IMR-90 (cell line): ENCODE data around the gene COL25A1. TPM values are rescaled to one million over a fixed set of nuclear protein-coding genes. Genes with fewer than 3 reads are reported as not detected.

Experiments used
- ATAC-seq: fragments of 200-7000 bp; cut with Tn5 transposase; 2 replicates; pipeline ENCODE4 v1.9.1; 2020; ENCODE audit warnings: low read depth, mild to moderate bottlenecking, moderate library complexity
- BruUV-seq: library from RNA; stranded (reverse); fragments of 400-500 nt; replicated peaks from 2 replicates; lab custom pipeline; 2021; lab: Mats Ljungman, UMichigan
- CTCF ChIA-PET: fragments of 300-600 bp; formaldehyde crosslinking; extraction: SDS; loops from one replicate; lab custom pipeline; 2021; ENCODE audit warnings: antibody characterized with exemption; lab: Yijun Ruan, JAX
- POLR2A ChIA-PET: fragments of 300-600 bp; sonication (Branson Sonifier 250); formaldehyde crosslinking; loops from one replicate; lab custom pipeline; 2022; ENCODE audit warnings: antibody characterized with exemption; ENCODE audit not compliant: unreplicated experiment; lab: Charles Lee
- DNase-seq: peaks from one replicate; pipeline ENCODE4 v3.0.0; 2013
- H2AFZ ChIP-seq: replicated peaks from 2 replicates; pipeline ENCODE3; 2013; ENCODE audit warnings: low read length, mild to moderate bottlenecking; ENCODE audit not compliant: poor library complexity
- H2AK5ac ChIP-seq: 2 replicates; pipeline ENCODE4 v1.6.1; 2013; ENCODE audit warnings: low read depth, low read length, inconsistent platforms
- H2AK9ac ChIP-seq: replicated peaks from 2 replicates; pipeline ENCODE3; 2013; ENCODE audit warnings: mild to moderate bottlenecking, low read depth, low read length, moderate library complexity; ENCODE audit not compliant: poor library complexity
- H2BK120ac ChIP-seq: 2 replicates; pipeline ENCODE4 v1.6.1; 2013; ENCODE audit warnings: low read depth, low read length, inconsistent platforms
- H2BK15ac ChIP-seq: 3 replicates; pipeline ENCODE4 v1.6.1; 2013; ENCODE audit warnings: low read depth, low read length, inconsistent platforms
- H2BK20ac ChIP-seq: 2 replicates; pipeline ENCODE4 v1.6.1; 2013; ENCODE audit warnings: low read depth, mild to moderate bottlenecking, inconsistent platforms, low read length, moderate library complexity
- H2BK5ac ChIP-seq: 2 replicates; pipeline ENCODE4 v1.6.1; 2013; ENCODE audit warnings: mild to moderate bottlenecking, low read depth, low read length, inconsistent platforms; ENCODE audit not compliant: poor library complexity, severe bottlenecking
- H3K14ac ChIP-seq: replicated peaks from 2 replicates; pipeline ENCODE4 v1.6.1; 2013; ENCODE audit warnings: low read depth, low read length, inconsistent platforms
- H3K18ac ChIP-seq: 2 replicates; pipeline ENCODE4 v1.6.1; 2013; ENCODE audit warnings: low read depth, low read length, control low read depth
- H3K23ac ChIP-seq: 2 replicates; pipeline ENCODE4 v1.6.1; 2013; ENCODE audit warnings: low read depth, low read length, inconsistent platforms
- H3K27ac ChIP-seq: 2 replicates; pipeline ENCODE4 v1.5.1; 2013; ENCODE audit warnings: mild to moderate bottlenecking, control low read depth, low read length; ENCODE audit not compliant: insufficient read depth
- H3K27me3 ChIP-seq: 2 replicates; pipeline ENCODE4 v1.6.1; 2013; ENCODE audit warnings: low read length; ENCODE audit not compliant: control insufficient read depth, insufficient read depth
- H3K36me3 ChIP-seq: 2 replicates; pipeline ENCODE4 v1.6.1; 2013; ENCODE audit warnings: low read length, mixed read lengths; ENCODE audit not compliant: control insufficient read depth, insufficient read depth
- H3K4ac ChIP-seq: 2 replicates; pipeline ENCODE4 v1.6.1; 2013; ENCODE audit warnings: low read depth, low read length, inconsistent platforms
- H3K4me1 ChIP-seq: 2 replicates; pipeline ENCODE4 v1.6.1; 2013; ENCODE audit warnings: low read length, mixed read lengths; ENCODE audit not compliant: control insufficient read depth, insufficient read depth
- H3K4me2 ChIP-seq: 2 replicates; pipeline ENCODE4 v1.6.1; 2013; ENCODE audit warnings: low read depth, mild to moderate bottlenecking, control low read depth, low read length, moderate library complexity
- H3K4me3 ChIP-seq: 2 replicates; pipeline ENCODE4 v1.5.1; 2013; ENCODE audit warnings: low read depth, mild to moderate bottlenecking, control low read depth, low read length, moderate library complexity; ENCODE audit not compliant: insufficient read depth
- H3K56ac ChIP-seq: 2 replicates; pipeline ENCODE4 v1.6.1; 2013; ENCODE audit warnings: low read length, inconsistent platforms; ENCODE audit not compliant: insufficient read depth; ENCODE audit errors: extremely low read depth
- H3K79me1 ChIP-seq, 2 experiments: 2 replicates each; pipeline ENCODE4 v1.6.1; 2013; ENCODE audit warnings: low read length in 2 of 2, inconsistent platforms in 1 of 2, low read depth in 1 of 2
- H3K9ac ChIP-seq: 2 replicates; pipeline ENCODE4 v1.6.1; 2013; ENCODE audit warnings: low read depth, low read length, control low read depth
- H3K9me1 ChIP-seq: 2 replicates; pipeline ENCODE4 v1.6.1; 2013; ENCODE audit warnings: low read length, inconsistent platforms; ENCODE audit not compliant: insufficient read depth
- H3K9me3 ChIP-seq: 2 replicates; pipeline ENCODE4 v1.6.1; 2013; ENCODE audit warnings: low read length; ENCODE audit not compliant: control insufficient read depth, insufficient read depth
- H4K20me1 ChIP-seq: 2 replicates; pipeline ENCODE4 v1.6.1; 2013; ENCODE audit warnings: low read length, inconsistent platforms; ENCODE audit not compliant: insufficient read depth
- H4K5ac ChIP-seq: 2 replicates; pipeline ENCODE4 v1.6.1; 2013; ENCODE audit warnings: mild to moderate bottlenecking, low read depth, low read length, control low read depth
- H4K8ac ChIP-seq, 2 experiments: 2 replicates each; pipeline ENCODE4 v1.6.1; 2013; ENCODE audit warnings: low read depth in 2 of 2, low read length in 2 of 2, control low read depth in 1 of 2, inconsistent platforms in 1 of 2
- H4K91ac ChIP-seq: 2 replicates; pipeline ENCODE4 v1.6.1; 2013; ENCODE audit warnings: low read depth, low read length, inconsistent platforms; ENCODE audit not compliant: insufficient read depth
- CHD1 ChIP-seq: IDR thresholded peaks from 2 replicates; pipeline ENCODE4 v1.6.1; 2012; ENCODE audit warnings: low read depth, low read length, improper control_type of control experiment
- CTCF ChIP-seq: conservative IDR thresholded peaks from 2 replicates; pipeline ENCODE4 v1.5.1; 2012; ENCODE audit warnings: mild to moderate bottlenecking, low read depth, low read length, improper control_type of control experiment
- ELK1 ChIP-seq: fragments of 150-350 bp; IDR thresholded peaks from 2 replicates; pipeline ENCODE4 v1.6.1; 2016; ENCODE audit warnings: low read depth, mild to moderate bottlenecking, low read length, moderate library complexity, borderline replicate concordance
- MXI1 ChIP-seq: IDR thresholded peaks from 2 replicates; pipeline ENCODE4 v1.6.1; 2012; ENCODE audit warnings: low read depth, mild to moderate bottlenecking, low read length, moderate library complexity, borderline replicate concordance
- RAD21 ChIP-seq: IDR thresholded peaks from 2 replicates; pipeline ENCODE4 v1.6.1; 2012; ENCODE audit warnings: low read length, improper control_type of control experiment
- SMC3 ChIP-seq: fragments of 150-350 bp; IDR thresholded peaks from 2 replicates; pipeline ENCODE4 v1.6.1; 2016; ENCODE audit warnings: low read depth, mild to moderate bottlenecking, antibody characterized with exemption, low read length, moderate library complexity
- USF2 ChIP-seq: fragments of 150-350 bp; IDR thresholded peaks from 2 replicates; pipeline ENCODE4 v1.6.1; 2017; ENCODE audit warnings: mild to moderate bottlenecking, antibody characterized with exemption, low read length, low read depth
- WGBS, 2 experiments: methylation state at CpG; one replicate each; pipeline versions ENCODE4 v1.1.5 to v1.1.7; 2013; ENCODE audit warnings: missing lambda C conversion rate in 2 of 2; ENCODE audit not compliant: insufficient read length in 1 of 2; ENCODE audit errors: extremely low coverage in 2 of 2; 5-methylcytosine and 5-hydroxymethylcytosine counted together
- dilution Hi-C: fragments of 300-500 bp; cut with HindIII; formaldehyde crosslinking; loops from one replicate; pipeline ENCODE4 v1.14.3; 2018; ENCODE audit warnings: low sequenced_read_pairs; ENCODE audit not compliant: unreplicated experiment
- in situ Hi-C: fragments of 300-500 bp; cut with MboI; formaldehyde crosslinking; loops from 3 replicates; pipeline ENCODE4 v1.14.3; 2019; ENCODE audit warnings: low sequenced_read_pairs, inconsistent platforms, mixed read lengths
- intact Hi-C: fragments of 100-400 bp; cut with micrococcal nuclease; formaldehyde crosslinking; loops from 2 replicates; pipeline ENCODE4 v1.10.0; 2022
- polyA plus RNA-seq, 3 experiments: library from polyadenylated mRNA; depleted of rRNA; stranded (reverse); fragments of >200 nt; gene quantifications; 2 replicates each; pipeline ENCODE4 v1.2.3, GENCODE V29; 2012; ENCODE audit warnings: low replicate concordance in 1 of 3
- total RNA-seq: library from RNA; depleted of rRNA; stranded (reverse); fragments of >200 nt; gene quantifications from 2 replicates; pipeline ENCODE4 v1.2.3, GENCODE V29; 2012

COL25A1 gene
- total and polyA plus RNA-seq, 2 of the 4 experiments (the other 2 are of a cell fraction), result under 0.01 to 0.05 TPM

- no peak for DNase-seq
- H3K4ac ChIP-seq, result no peak overlapping the region
- no peak overlapping the region for H3K4me3 ChIP-seq
- no peaks in the 10 kb centered on the region for H3K4me1 ChIP-seq
- no peak overlapping the region for H2AK5ac ChIP-seq
- BruUV-seq, result no TSS peak
- no peaks in the 10 kb centered on the region for H3K9me1 ChIP-seq
- H2BK120ac ChIP-seq, result no peak overlapping the region
- H2BK15ac ChIP-seq, result no peak overlapping the region
- H3K4me2 ChIP-seq, result no peak overlapping the region
- no peak for TF ChIP-seq MXI1
- no peak for TF ChIP-seq CTCF
- no peak for TF ChIP-seq RAD21
- no peak for TF ChIP-seq ELK1
- no peak for TF ChIP-seq USF2
- no peak for TF ChIP-seq SMC3
- no peak for TF ChIP-seq CHD1
- ChIA-PET POLR2A (no interaction called here), CTCF (interaction anchor here (0.6 kb wide), 2 partner anchors 9 to 127 kb away, joined by 3 read pairs; no protein-coding TSS in a partner anchor)
- no peaks in the 10 kb centered on the region; the same call in none of the 2 replicates for H3K27me3 ChIP-seq
- intact Hi-C loops, result no loop called here
- no peaks in the 10 kb centered on the region for H4K20me1 ChIP-seq
- H3K23ac ChIP-seq, result no peak overlapping the region
- no peak overlapping the region for H2BK20ac ChIP-seq
- H4K91ac ChIP-seq, result no peak overlapping the region
- H2BK5ac ChIP-seq, result no peak overlapping the region
- no peak for ATAC-seq
- no peak overlapping the region for H3K18ac ChIP-seq
- no peaks in the 10 kb centered on the region for H3K36me3 ChIP-seq
- no peak overlapping the region for H3K9ac ChIP-seq
- H3K9me3 ChIP-seq, result no peaks in the 10 kb centered on the region
- H2AFZ ChIP-seq, result no peak overlapping the region
- no peaks in the 10 kb centered on the region for H3K79me1 ChIP-seq
- no peak overlapping the region for H4K5ac ChIP-seq
- dilution Hi-C loops, result no loop called here
- no peak overlapping the region for H4K8ac ChIP-seq
- H2AK9ac ChIP-seq, result no peak overlapping the region
- H3K27ac ChIP-seq, result no peak overlapping the region
- WGBS, 2 experiments, result 0% methylated on average over 1 of the region's 5 CpGs; no CpG with 5 or more reads in 1 of the 2 experiments
- no peak overlapping the region for H3K14ac ChIP-seq
- H3K56ac ChIP-seq, result no peak overlapping the region
- in situ Hi-C loops, result no loop called here
Measured at GRCh38 chr4:109174224-109174953, 128.1 kb downstream of the COL25A1 start.
